ENCODE results near the gene DNAH11. TPM values are rescaled to one million over a fixed set of nuclear protein-coding genes. Genes with fewer than 3 reads are reported as not detected.
"Not testable (repeated sequence)": the region's sequence is repeated elsewhere in the genome, so short reads cannot be mapped to it uniquely, and the experiment has no call there.

Gene DNAH11
- total and polyA plus RNA-seq, 2 donors (not counting 1 experiment from before 2014, with no cell fraction given) = 0.33 to 0.34 TPM

GRCh38 chr7:21850531-21851285 lies 307.9 kb downstream of the DNAH11 start:
- peak in 1 of 2 donors; percentile 34 for DNase-seq (ENCODE audit: low read depth in 2 of 2)
- H3K4me3 ChIP-seq (replicated peaks in 1 of 4; ENCODE audit: control extremely low read depth in 1 of 4, insufficient read depth in 1 of 4, low read depth in 3 of 4, low read length in 4 of 4) = no peak overlapping the region
- H3K79me2 ChIP-seq (ENCODE audit: control insufficient read depth, insufficient read depth, low read length) = no peaks in the 10 kb centered on the region
- no peak overlapping the region for H2AFZ ChIP-seq (ENCODE audit: low read length)
- no peak overlapping the region for H3K27ac ChIP-seq (ENCODE audit: insufficient read depth, low read length)
- H3K27me3 ChIP-seq (ENCODE audit: control insufficient read depth, insufficient read depth, low read length) = no peaks in the 10 kb centered on the region
- H3K36me3 ChIP-seq (ENCODE audit: control insufficient read depth, insufficient read depth, low read length) = no peaks in the 10 kb centered on the region
- TF ChIP-seq EZH2 (IDR thresholded peaks at IDR 0.05; ENCODE audit: low read length, missing control alignments) (no peak), CTCF (conservative IDR thresholded peaks at IDR 0.05 in 1 of 2, IDR thresholded peaks at IDR 0.05 in 1 of 2; ENCODE audit: low read depth in 1 of 2, low read length in 2 of 2) (no peak)
- H4K20me1 ChIP-seq (ENCODE audit: control insufficient read depth, extremely low read depth, insufficient read depth, low read length) = no peaks in the 10 kb centered on the region
- no peaks in the 10 kb centered on the region for H3K9me3 ChIP-seq (ENCODE audit: control insufficient read depth, insufficient read depth, low read depth, low read length)
- no peaks in the 10 kb centered on the region for H3K4me1 ChIP-seq (ENCODE audit: control insufficient read depth, extremely low read depth, insufficient read depth, low read length)
- H3K9ac ChIP-seq (ENCODE audit: insufficient read depth, low read length) = no peak overlapping the region
- H3K4me2 ChIP-seq (ENCODE audit: extremely low read depth, insufficient read depth, low read length) = no peak overlapping the region

GRCh38 chr7:21851559-21851967 lies 308.7 kb downstream of the DNAH11 start:
- DNase-seq (ENCODE audit: low read depth in 2 of 2) = no peak
- Histone ChIP-seq H2AFZ (ENCODE audit: low read length) (no peak overlapping the region), H3K4me3 (replicated peaks in 1 of 4; ENCODE audit: control extremely low read depth in 1 of 4, insufficient read depth in 1 of 4, low read depth in 3 of 4, low read length in 4 of 4) (no peak overlapping the region), H3K9ac (ENCODE audit: insufficient read depth, low read length) (no peak overlapping the region), H3K36me3 (ENCODE audit: control insufficient read depth, insufficient read depth, low read length) (no peaks in the 10 kb centered on the region), H3K27me3 (ENCODE audit: control insufficient read depth, insufficient read depth, low read length) (no peaks in the 10 kb centered on the region), H3K4me1 (ENCODE audit: control insufficient read depth, extremely low read depth, insufficient read depth, low read length) (no peaks in the 10 kb centered on the region), H3K27ac (ENCODE audit: insufficient read depth, low read length) (no peak overlapping the region), H3K9me3 (ENCODE audit: control insufficient read depth, insufficient read depth, low read depth, low read length) (no peaks in the 10 kb centered on the region), H3K79me2 (ENCODE audit: control insufficient read depth, insufficient read depth, low read length) (no peaks in the 10 kb centered on the region), H3K4me2 (ENCODE audit: extremely low read depth, insufficient read depth, low read length) (no peak overlapping the region), H4K20me1 (ENCODE audit: control insufficient read depth, extremely low read depth, insufficient read depth, low read length) (no peaks in the 10 kb centered on the region)
- no peak for TF ChIP-seq CTCF (conservative IDR thresholded peaks at IDR 0.05 in 1 of 2, IDR thresholded peaks at IDR 0.05 in 1 of 2; ENCODE audit: low read depth in 1 of 2, low read length in 2 of 2)
- no peak for TF ChIP-seq EZH2 (IDR thresholded peaks at IDR 0.05; ENCODE audit: low read length, missing control alignments)

- not testable (repeated sequence) for H3K79me2 ChIP-seq (ENCODE audit: control insufficient read depth, insufficient read depth, low read length); H4K20me1 ChIP-seq (ENCODE audit: control insufficient read depth, extremely low read depth, insufficient read depth, low read length); H3K4me2 ChIP-seq (ENCODE audit: extremely low read depth, insufficient read depth, low read length); H3K4me3 ChIP-seq (replicated peaks in 1 of 4; ENCODE audit: control extremely low read depth in 1 of 4, insufficient read depth in 1 of 4, low read depth in 3 of 4, low read length in 4 of 4); H3K9me3 ChIP-seq (ENCODE audit: control insufficient read depth, insufficient read depth, low read depth, low read length); H3K27ac ChIP-seq (ENCODE audit: insufficient read depth, low read length); H3K36me3 ChIP-seq (ENCODE audit: control insufficient read depth, insufficient read depth, low read length); H2AFZ ChIP-seq (ENCODE audit: low read length); H3K9ac ChIP-seq (ENCODE audit: insufficient read depth, low read length); H3K4me1 ChIP-seq (ENCODE audit: control insufficient read depth, extremely low read depth, insufficient read depth, low read length); H3K27me3 ChIP-seq (ENCODE audit: control insufficient read depth, insufficient read depth, low read length)
- peak in 1 of 2 donors; percentile 6 for DNase-seq (ENCODE audit: low read depth in 2 of 2)
These were observed 322.9 kb downstream of the DNAH11 start for GRCh38 chr7:21865631-21866204.

Data from fibroblast of lung (primary cell).